Psoas muscle (tissue), 8 donors: ENCODE data around the gene SEC22A. TPM values are rescaled to one million over a fixed set of nuclear protein-coding genes. Genes with fewer than 3 reads are reported as not detected.
"Not testable (repeated sequence)": the region's sequence is repeated elsewhere in the genome, so short reads cannot be mapped to it uniquely, and the experiment has no call there.

Experiments
- ATAC-seq, 4 donors: fragments of 200-7000 bp; cut with Tn5 transposase; one replicate each; pipeline ENCODE4 v1.9.1; 2020; ENCODE audit warnings: moderate library complexity in 3 of 4, mild to moderate bottlenecking in 2 of 4
- DNase-seq, 2 donors: peaks; one replicate each; pipeline ENCODE4 v3.0.0-alpha.2; 2020
- H3K27ac ChIP-seq: fragments of 200-600 bp; one replicate; pipeline ENCODE4 v1.8.0; 2022
- H3K27me3 ChIP-seq, 3 donors: fragments of 200-600 bp in 1 of 3; one replicate each; pipeline versions ENCODE4 v1.6.1 to v1.8.0; 2013 to 2022; ENCODE audit warnings: low read length in 2 of 3, mild to moderate bottlenecking in 2 of 3, moderate library complexity in 1 of 3; ENCODE audit not compliant: insufficient read depth in 3 of 3
- H3K36me3 ChIP-seq, 2 donors: fragments of 200-600 bp in 1 of 2; one replicate each; pipeline versions ENCODE4 v1.6.1 to v1.8.0; 2013 to 2022; ENCODE audit warnings: low read depth in 1 of 2, mild to moderate bottlenecking in 1 of 2, moderate library complexity in 1 of 2; ENCODE audit not compliant: insufficient read depth in 1 of 2
- H3K4me1 ChIP-seq: fragments of 200-600 bp; one replicate; pipeline ENCODE4 v1.8.0; 2022
- H3K4me3 ChIP-seq: fragments of 200-600 bp; one replicate; pipeline ENCODE4 v1.8.0; 2022; ENCODE audit warnings: mild to moderate bottlenecking
- H3K9me3 ChIP-seq: fragments of 200-600 bp; one replicate; pipeline ENCODE4 v1.8.0; 2022
- CTCF ChIP-seq: fragments of 200-600 bp; IDR thresholded peaks from one replicate; pipeline ENCODE4 v1.8.0; 2022; ENCODE audit warnings: antibody characterized with exemption
- WGBS, 3 donors: extraction: QIAGEN DNeasy Blood & Tissue Kit; methylation state at CpG; one replicate each; pipeline versions ENCODE4 v1.1.6 to v1.1.7; 2013; 5-methylcytosine and 5-hydroxymethylcytosine counted together
- intact Hi-C, 2 donors: fragments of 100-400 bp; cut with DNase I; formaldehyde crosslinking; loops; one replicate each; pipeline versions ENCODE4 v1.11.0 to v1.14.2; 2022
- polyA plus RNA-seq, 3 donors: library from polyadenylated mRNA; stranded (reverse); fragments of 200-250 nt; gene quantifications; one replicate each; pipeline ENCODE4 v1.2.3, GENCODE V29; 2013
- total RNA-seq, 4 donors: library from RNA; stranded (reverse); fragmentation: NEBNext Ultra II Directional in 2 of 4; extraction: Animal tissue kit (Norgen Biotek cat#: 25700) in 2 of 4; gene quantifications; one replicate each; pipeline versions ENCODE4 v1.2.1 to v1.2.4, GENCODE V29; 2021 to 2023
- donor health status: healthy with polysubstance abuse.
- donor health status: DM: no; HTN: no; CAD: no; lungs with moderate emphysema.
- donor health status: Bipolar disorder and iron deficiency.
- donor health status: healthy.
- donor health status: DM: yes; HTN: yes; CAD: no.
- donor health status: DM: no; HTN: no; CAD: no.
- donor health status: DM: no; HTN: no; CAD: no.
- donor health status: DM: yes; HTN: yes; CAD: no.

Gene SEC22A
- total and polyA plus RNA-seq, 7 donors = 5.1 to 7.4 (median 5.9) TPM

GRCh38 chr3:123229145-123229544 is 27.4 kb downstream of the SEC22A start:
- intact Hi-C loops = no loop called here
- peaks cover 0 to 17% of the 10 kb centered on the region in 2 donors for H3K36me3 ChIP-seq
- no peak for DNase-seq

GRCh38 chr3:123236902-123237301 is 35.2 kb downstream of the SEC22A start:
- H3K4me1 ChIP-seq = no peaks in the 10 kb centered on the region
- intact Hi-C loops = no loop called here
- WGBS, 3 donors = 94 to 95% (median 94%) methylated on average over 3 of the region's 3 CpGs
- TF ChIP-seq CTCF = no peak
- H3K36me3 ChIP-seq = peaks cover 4 to 29% of the 10 kb centered on the region in 2 donors
- H3K27me3 ChIP-seq = no peaks in the 10 kb centered on the region
- no peak overlapping the region for H3K27ac ChIP-seq
- DNase-seq (no peak), ATAC-seq (no peak)
- no peak overlapping the region for H3K4me3 ChIP-seq
- H3K9me3 ChIP-seq = no peaks in the 10 kb centered on the region

More at GRCh38 chr3:123229145-123229544, 27.4 kb downstream of the SEC22A start:
- peaks cover 9% of the 10 kb centered on the region for H3K9me3 ChIP-seq
- H3K4me3 ChIP-seq = no peak overlapping the region
- H3K4me1 ChIP-seq = peaks cover 5% of the 10 kb centered on the region
- ATAC-seq = no peak
- 98 to 99% (median 99%) methylated on average over 2 of the region's 2 CpGs for WGBS, 3 donors
- H3K27me3 ChIP-seq = no peaks in the 10 kb centered on the region
- no peak overlapping the region for H3K27ac ChIP-seq
- TF ChIP-seq CTCF = no peak

GRCh38 chr3:123239186-123239585 is 37.4 kb downstream of the SEC22A start:
- H3K9me3 ChIP-seq, H3K4me1 ChIP-seq, intact Hi-C loops, H3K27ac ChIP-seq, H3K4me3 ChIP-seq, H3K27me3 ChIP-seq, ATAC-seq, DNase-seq: not testable (repeated sequence)
- WGBS, 3 donors = 92 to 100% (median 99%) methylated on average over 2 of the region's 2 CpGs
- peaks cover 4 to 23% of the 10 kb centered on the region in 2 donors for H3K36me3 ChIP-seq

- WGBS, 3 donors = 98 to 100% (median 100%) methylated on average over 1 of the region's 1 CpG
- no peak for ATAC-seq
- H3K36me3 ChIP-seq = peaks cover 4 to 23% of the 10 kb centered on the region in 2 donors
- intact Hi-C loops = no loop called here
- no peak for DNase-seq
- TF ChIP-seq CTCF = no peak
- H3K4me1 ChIP-seq = no peaks in the 10 kb centered on the region
- H3K4me3 ChIP-seq = no peak overlapping the region
- no peak overlapping the region for H3K27ac ChIP-seq
- H3K9me3 ChIP-seq = no peaks in the 10 kb centered on the region
- H3K27me3 ChIP-seq = no peaks in the 10 kb centered on the region
These were observed 38.0 kb downstream of the SEC22A start for GRCh38 chr3:123239756-123240155.

GRCh38 chr3:123244128-123244527 is 42.4 kb downstream of the SEC22A start:
- no peak overlapping the region for H3K27ac ChIP-seq
- DNase-seq (no peak), ATAC-seq (no peak)
- WGBS, 3 donors = 71 to 82% (median 76%) methylated on average over 4 of the region's 4 CpGs
- no peak for TF ChIP-seq CTCF
- H3K4me1 ChIP-seq = no peaks in the 10 kb centered on the region
- intact Hi-C loops = no loop called here
- H3K9me3 ChIP-seq = no peaks in the 10 kb centered on the region
- H3K36me3 ChIP-seq = peaks cover 4 to 37% of the 10 kb centered on the region in 2 donors
- no peak overlapping the region for H3K4me3 ChIP-seq
- no peaks in the 10 kb centered on the region for H3K27me3 ChIP-seq
